ENCODE results near the gene ZBTB7A.
"Not testable (repeated sequence)": the region's sequence is repeated elsewhere in the genome, so short reads cannot be mapped to it uniquely, and the experiment has no call there.

ZBTB7A gene

DNA sequence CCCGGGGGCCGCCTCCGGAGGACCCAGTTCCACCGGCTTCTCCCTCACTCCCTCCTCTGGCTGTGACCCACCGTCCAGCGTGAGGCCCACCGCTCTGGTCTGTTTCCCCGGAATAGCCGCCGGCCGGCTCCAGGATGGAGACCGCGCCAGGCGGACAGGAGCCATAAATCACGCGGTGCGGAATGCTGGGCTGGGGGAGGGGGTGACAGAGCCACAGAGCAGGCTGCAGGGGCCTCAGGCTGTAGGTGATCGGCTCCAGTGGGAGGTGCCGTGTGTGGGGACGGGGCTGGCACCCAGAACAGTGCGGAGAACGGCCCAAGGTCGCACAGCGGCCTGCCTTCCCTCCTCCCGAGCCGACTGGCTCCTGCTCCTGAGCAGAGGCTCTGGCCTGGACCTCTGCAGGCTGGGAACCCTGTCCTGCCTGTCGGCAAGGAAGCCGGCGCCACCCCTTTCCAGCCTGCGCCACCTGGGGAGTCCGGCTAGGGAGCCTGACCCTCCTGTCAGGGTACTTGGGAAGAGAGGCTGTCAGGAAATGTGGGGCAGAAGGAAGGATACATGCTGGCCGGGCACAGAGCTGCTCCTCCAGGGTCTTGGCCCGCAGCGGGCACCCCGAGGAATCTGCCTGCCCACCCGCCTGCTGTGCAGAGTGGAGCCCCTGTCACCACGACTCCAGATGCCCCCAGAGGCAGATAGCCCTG lies 50.8 kb downstream of the ZBTB7A start:
- TF ChIP-seq, protein P1, sequence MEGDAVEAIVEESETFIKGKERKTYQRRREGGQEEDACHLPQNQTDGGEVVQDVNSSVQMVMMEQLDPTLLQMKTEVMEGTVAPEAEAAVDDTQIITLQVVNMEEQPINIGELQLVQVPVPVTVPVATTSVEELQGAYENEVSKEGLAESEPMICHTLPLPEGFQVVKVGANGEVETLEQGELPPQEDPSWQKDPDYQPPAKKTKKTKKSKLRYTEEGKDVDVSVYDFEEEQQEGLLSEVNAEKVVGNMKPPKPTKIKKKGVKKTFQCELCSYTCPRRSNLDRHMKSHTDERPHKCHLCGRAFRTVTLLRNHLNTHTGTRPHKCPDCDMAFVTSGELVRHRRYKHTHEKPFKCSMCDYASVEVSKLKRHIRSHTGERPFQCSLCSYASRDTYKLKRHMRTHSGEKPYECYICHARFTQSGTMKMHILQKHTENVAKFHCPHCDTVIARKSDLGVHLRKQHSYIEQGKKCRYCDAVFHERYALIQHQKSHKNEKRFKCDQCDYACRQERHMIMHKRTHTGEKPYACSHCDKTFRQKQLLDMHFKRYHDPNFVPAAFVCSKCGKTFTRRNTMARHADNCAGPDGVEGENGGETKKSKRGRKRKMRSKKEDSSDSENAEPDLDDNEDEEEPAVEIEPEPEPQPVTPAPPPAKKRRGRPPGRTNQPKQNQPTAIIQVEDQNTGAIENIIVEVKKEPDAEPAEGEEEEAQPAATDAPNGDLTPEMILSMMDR (IDR thresholded peaks at IDR 0.05; ENCODE audit: low read depth, low read length), result no peak

DNA sequence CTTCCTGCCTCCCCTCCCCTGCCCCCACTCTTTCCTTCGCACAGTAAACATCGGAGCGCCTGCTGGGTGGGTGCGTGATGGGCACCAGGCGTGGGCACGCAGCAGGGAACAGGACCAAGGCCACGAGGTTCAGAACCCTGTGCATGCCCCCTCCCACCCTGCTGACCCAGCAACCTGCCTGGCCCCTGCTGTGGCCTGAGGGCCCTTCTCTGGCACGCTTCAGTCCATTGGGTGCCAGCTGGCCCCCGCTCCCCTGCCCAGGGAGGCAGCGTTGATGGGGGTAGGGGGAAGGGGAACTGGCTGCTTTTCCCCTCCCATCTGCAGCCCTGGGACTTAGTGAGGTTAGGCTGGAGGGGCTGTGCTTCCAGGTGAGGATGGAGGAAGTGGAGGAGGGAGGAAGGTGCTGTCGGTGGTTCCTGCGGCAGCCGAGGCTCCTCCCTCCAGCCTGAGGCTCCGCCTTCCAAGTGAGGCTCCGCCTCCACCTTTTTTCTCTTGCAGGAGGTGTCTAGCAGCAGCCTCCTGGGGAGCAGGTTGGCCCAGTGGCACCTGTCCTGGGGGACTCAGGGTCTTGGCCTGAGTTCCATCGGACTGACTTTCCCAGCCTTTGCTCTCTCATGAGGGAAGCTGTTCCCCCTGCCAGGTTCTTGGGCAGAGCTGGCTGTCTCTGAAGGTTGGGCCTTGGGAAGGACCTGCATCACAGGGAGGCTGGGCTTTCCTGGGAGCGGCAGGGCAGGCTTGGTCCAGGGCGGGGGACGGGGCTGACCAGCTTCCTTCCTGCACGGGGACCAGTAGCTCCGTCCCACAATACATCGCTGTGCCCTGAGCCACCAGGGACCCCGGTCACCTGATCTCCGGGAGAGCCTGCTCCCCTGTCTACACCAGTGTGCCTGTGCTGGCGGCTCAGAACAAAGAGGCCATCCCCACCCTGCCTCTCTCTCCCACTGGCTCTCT lies 51.9 kb downstream of the ZBTB7A start:
- H3K4me3 ChIP-seq (replicated peaks in 1 of 2; ENCODE audit: low read depth in 2 of 2, low read length in 2 of 2), result no peak overlapping the region
- no peak for DNase-seq (ENCODE audit: low read depth in 2 of 2)
- TF ChIP-seq, protein P1 (IDR thresholded peaks at IDR 0.05; ENCODE audit: low read depth, low read length), result no peak

More for the DNA sequence above, 50.8 kb downstream of the ZBTB7A start:
- no peak overlapping the region for H3K4me3 ChIP-seq (replicated peaks in 1 of 2; ENCODE audit: low read depth in 2 of 2, low read length in 2 of 2)
- no peak for DNase-seq (ENCODE audit: low read depth in 2 of 2)

DNA sequence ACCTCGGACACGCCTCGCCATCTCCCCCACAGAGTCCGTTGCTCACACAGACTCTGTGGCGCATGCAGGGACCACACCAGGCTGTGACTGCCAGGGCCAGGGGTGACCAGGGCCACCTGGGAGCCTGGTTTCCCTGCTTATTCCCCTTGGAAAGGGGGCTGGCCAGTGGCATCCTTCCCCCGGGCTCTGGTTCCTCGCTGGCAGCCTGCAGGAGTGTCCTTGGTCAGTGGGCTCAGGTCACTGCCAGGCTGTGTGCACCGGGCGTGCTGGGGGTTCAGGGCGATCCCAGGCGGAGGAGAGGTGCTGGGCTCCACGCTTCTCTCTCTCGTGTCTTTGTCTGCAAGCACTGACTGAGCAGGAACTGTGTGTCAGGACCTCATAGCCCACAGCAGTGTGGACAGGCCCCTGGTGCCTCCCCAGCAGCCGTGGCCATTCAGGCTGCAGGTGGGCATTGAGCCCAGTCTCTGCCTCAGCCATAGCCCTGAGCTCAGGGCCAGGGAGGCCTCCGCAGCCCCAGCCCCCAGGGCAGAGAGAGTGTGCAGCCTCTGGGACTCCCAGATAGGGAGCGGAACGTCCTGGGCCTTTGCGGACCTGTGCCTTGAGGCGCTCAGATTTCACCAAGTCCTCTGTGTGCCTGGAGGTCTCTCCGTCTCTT lies 52.7 kb downstream of the ZBTB7A start:
- DNase-seq (ENCODE audit: low read depth in 2 of 2), result no peak
- TF ChIP-seq, protein P1 (IDR thresholded peaks at IDR 0.05; ENCODE audit: low read depth, low read length), result no peak
- no peak overlapping the region for H3K4me3 ChIP-seq (replicated peaks in 1 of 2; ENCODE audit: low read depth in 2 of 2, low read length in 2 of 2)

DNA sequence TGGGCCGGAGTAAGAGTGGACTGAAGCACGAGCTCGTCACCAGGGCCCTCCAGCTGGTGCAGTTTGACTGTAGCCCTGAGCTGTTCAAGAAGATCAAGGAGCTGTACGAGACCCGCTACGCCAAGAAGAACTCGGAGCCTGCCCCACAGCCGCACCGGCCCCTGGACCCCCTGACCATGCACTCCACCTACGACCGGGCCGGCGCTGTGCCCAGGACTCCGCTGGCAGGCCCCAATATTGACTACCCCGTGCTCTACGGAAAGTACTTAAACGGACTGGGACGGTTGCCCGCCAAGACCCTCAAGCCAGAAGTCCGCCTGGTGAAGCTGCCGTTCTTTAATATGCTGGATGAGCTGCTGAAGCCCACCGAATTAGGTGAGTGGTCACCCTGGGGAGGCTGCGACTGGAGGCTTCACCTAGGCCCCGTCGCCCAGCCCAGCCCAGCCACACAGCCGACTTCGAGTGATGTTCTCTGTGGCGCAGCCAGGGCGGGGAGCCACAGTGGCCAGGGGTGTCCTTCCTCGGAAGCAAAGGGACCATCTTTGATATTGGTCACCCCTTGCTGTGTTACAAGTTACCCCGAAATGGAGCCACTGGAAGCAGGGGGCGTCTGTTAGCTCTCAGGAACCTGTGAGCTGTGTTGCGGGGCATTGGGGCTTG lies 53.6 kb downstream of the ZBTB7A start:
- TF ChIP-seq, protein P1 (IDR thresholded peaks at IDR 0.05; ENCODE audit: low read depth, low read length), result no peak
- no peak for DNase-seq (ENCODE audit: low read depth in 2 of 2)
- no peak overlapping the region for H3K4me3 ChIP-seq (replicated peaks in 1 of 2; ENCODE audit: low read depth in 2 of 2, low read length in 2 of 2)

DNA sequence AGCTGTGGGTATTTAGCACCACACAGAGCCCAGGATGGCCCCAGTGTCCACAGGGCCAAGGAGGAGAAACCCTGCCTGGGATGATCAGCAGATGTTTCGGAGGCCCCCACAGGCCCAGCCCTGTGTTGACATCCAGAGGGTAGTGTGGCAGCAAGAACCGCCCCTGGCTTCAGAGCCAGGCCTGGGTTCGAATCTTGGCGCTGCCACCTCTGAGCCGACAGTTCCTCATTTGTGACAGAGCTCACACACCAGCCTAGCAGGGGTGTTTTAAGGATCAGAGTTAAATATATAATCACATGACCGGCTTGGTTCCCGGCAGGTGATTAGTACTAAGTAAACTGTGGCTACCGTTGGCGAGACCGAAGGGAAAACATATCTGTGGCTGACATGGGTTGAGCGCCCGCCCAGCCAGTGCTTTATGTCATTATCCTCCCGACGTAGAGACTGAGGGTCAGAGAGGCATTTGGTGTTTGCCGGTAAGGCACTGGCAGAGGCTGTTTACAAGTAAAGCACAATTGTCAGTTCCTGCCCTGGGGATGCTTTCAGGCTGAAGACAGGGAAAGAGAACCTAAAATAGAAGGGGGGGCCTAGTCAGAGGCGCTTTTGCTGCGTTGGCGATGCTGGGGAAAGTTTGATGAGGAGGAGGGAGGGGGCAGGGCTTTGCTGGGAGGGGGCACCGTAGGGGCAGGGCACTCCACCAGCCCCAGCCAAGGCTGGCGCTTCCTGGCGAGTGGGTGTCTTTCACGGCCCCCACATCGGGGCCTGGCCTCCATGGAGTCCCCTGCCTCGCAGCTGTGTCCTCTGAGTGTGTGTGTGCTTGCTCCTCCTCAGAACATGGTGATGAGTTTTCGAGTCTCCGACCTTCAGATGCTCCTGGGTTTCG lies 54.4 kb downstream of the ZBTB7A start:
- no peak overlapping the region for H3K4me3 ChIP-seq (replicated peaks in 1 of 2; ENCODE audit: low read depth in 2 of 2, low read length in 2 of 2)
- TF ChIP-seq, protein P1 (IDR thresholded peaks at IDR 0.05; ENCODE audit: low read depth, low read length), result no peak
- DNase-seq (ENCODE audit: low read depth in 2 of 2), result no peak

DNA sequence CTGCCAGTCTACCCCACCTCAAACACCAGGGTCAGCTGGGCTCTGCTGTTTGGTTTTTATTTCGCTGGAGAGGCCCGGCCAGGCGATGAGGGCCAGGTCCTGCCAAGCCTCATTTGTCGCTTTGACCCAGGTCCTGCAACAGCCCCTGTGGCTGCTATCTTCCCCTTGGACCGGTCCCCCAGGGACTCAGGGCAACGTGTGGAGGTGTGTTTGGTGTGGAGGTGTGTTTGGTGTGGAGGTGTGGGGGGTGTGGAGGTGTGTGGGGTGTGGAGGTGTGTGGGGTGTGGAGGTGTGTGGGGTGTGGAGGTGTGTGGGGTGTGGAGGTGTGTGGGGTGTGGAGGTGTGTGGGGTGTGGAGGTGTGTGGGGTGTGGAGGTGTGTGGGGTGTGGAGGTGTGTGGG lies 55.3 kb downstream of the ZBTB7A start:
- not testable (repeated sequence) for DNase-seq (ENCODE audit: low read depth in 2 of 2); H3K4me3 ChIP-seq (replicated peaks in 1 of 2; ENCODE audit: low read depth in 2 of 2, low read length in 2 of 2)

Data from cardiac fibroblast (primary cell).